Neural progenitor cell (in vitro differentiated cells): Measurements from ENCODE around the gene PHTF1. TPM values are rescaled to one million over a fixed set of nuclear protein-coding genes. Genes with fewer than 3 reads are reported as not detected.

Source experiments
- DNase-seq: peaks from one replicate; pipeline ENCODE4 v3.0.0-alpha.2; 2016; ENCODE audit warnings: low spot score
- H2AFZ ChIP-seq: fragments of 200-600 bp; sonication (generic); replicated peaks from 2 replicates; pipeline ENCODE4 v1.6.1; 2016; ENCODE audit warnings: antibody characterized with exemption
- H3F3A ChIP-seq: fragments of 200-600 bp; sonication (generic); 2 replicates; pipeline ENCODE4 v1.6.1; 2016; ENCODE audit warnings: antibody characterized with exemption, low read depth
- H3K27ac ChIP-seq: fragments of 200-600 bp; sonication (generic); 2 replicates; pipeline ENCODE4 v1.5.1; 2016; ENCODE audit warnings: mild to moderate bottlenecking
- H3K27me3 ChIP-seq: fragments of 200-600 bp; sonication (generic); 2 replicates; pipeline ENCODE4 v1.6.1; 2016; ENCODE audit warnings: mild to moderate bottlenecking, moderate library complexity
- H3K36me3 ChIP-seq: fragments of 200-600 bp; sonication (generic); 2 replicates; pipeline ENCODE4 v1.5.1; 2016
- H3K4me1 ChIP-seq: fragments of 200-600 bp; sonication (generic); 2 replicates; pipeline ENCODE4 v1.6.1; 2016; ENCODE audit warnings: mixed run types
- H3K4me2 ChIP-seq: fragments of 200-600 bp; sonication (generic); 2 replicates; pipeline ENCODE4 v1.6.1; 2016
- H3K4me3 ChIP-seq: fragments of 200-600 bp; sonication (generic); 2 replicates; pipeline ENCODE4 v1.5.1; 2016
- H3K79me2 ChIP-seq: fragments of 200-600 bp; sonication (generic); 2 replicates; pipeline ENCODE4 v1.6.1; 2016; ENCODE audit warnings: low read depth
- H3K9ac ChIP-seq: fragments of 200-600 bp; sonication (generic); 2 replicates; pipeline ENCODE4 v1.6.1; 2016
- H3K9me3 ChIP-seq: fragments of 200-600 bp; sonication (generic); 2 replicates; pipeline ENCODE4 v1.5.1; 2016; ENCODE audit warnings: low read depth
- H4K20me1 ChIP-seq: fragments of 200-600 bp; sonication (generic); 2 replicates; pipeline ENCODE4 v1.6.1; 2016; ENCODE audit warnings: low read depth
- H3K27ac Mint-ChIP-seq: 3 replicates; pipeline ENCODE4 v1.8.0; 2021; ENCODE audit warnings: mixed read lengths
- H3K27me3 Mint-ChIP-seq: 2 replicates; pipeline ENCODE4 v1.8.0; 2022; ENCODE audit warnings: low read depth, mild to moderate bottlenecking, inconsistent platforms, moderate library complexity, mixed read lengths; ENCODE audit not compliant: insufficient read depth
- H3K36me3 Mint-ChIP-seq: 3 replicates; pipeline ENCODE4 v1.8.0; 2021; ENCODE audit warnings: mixed read lengths
- H3K4me1 Mint-ChIP-seq: 3 replicates; pipeline ENCODE4 v1.8.0; 2021; ENCODE audit warnings: mixed read lengths
- H3K4me3 Mint-ChIP-seq: 3 replicates; pipeline ENCODE4 v1.8.0; 2021; ENCODE audit warnings: mild to moderate bottlenecking, moderate library complexity, mixed read lengths
- H3K9me3 Mint-ChIP-seq: 3 replicates; pipeline ENCODE4 v1.8.0; 2020; ENCODE audit warnings: mixed read lengths
- CTCF ChIP-seq: fragments of 200-600 bp; sonication (generic); IDR thresholded peaks from 2 replicates; pipeline ENCODE4 v1.5.1; 2017; ENCODE audit warnings: antibody characterized with exemption, mild to moderate bottlenecking
- EZH2 ChIP-seq: fragments of 200-600 bp; sonication (generic); IDR thresholded peaks from 2 replicates; pipeline ENCODE4 v1.6.1; 2017; ENCODE audit warnings: antibody characterized with exemption, mild to moderate bottlenecking, moderate library complexity
- EZH2phosphoT487 ChIP-seq: fragments of 200-600 bp; sonication (generic); IDR thresholded peaks from 2 replicates; pipeline ENCODE4 v1.6.1; 2017; ENCODE audit warnings: antibody characterized with exemption
- total RNA-seq: library from RNA; depleted of rRNA; stranded (reverse); fragments of >200 nt; gene quantifications from 2 replicates; pipeline ENCODE4 v1.2.3, GENCODE V29; 2015; ENCODE audit warnings: low replicate concordance

Gene PHTF1
- total RNA-seq, 1 donor from 2014 or later: 76.8 TPM

GRCh38 chr1:113678159-113678469 is 81.2 kb downstream of the PHTF1 start:
- peaks cover 7% of the 10 kb centered on the region for H3K36me3 Mint-ChIP-seq
- Histone ChIP-seq H3F3A (peaks cover under 1% of the 10 kb centered on the region), H2AFZ (no peak overlapping the region), H3K79me2 (no peaks in the 10 kb centered on the region), H3K36me3 (no peaks in the 10 kb centered on the region), H3K9me3 (no peaks in the 10 kb centered on the region), H4K20me1 (no peaks in the 10 kb centered on the region), H3K4me1 (no peaks in the 10 kb centered on the region), H3K27me3 (no peaks in the 10 kb centered on the region), H3K9ac (no peak overlapping the region), H3K27ac (no peak overlapping the region), H3K4me2 (no peak overlapping the region), H3K4me3 (no peak overlapping the region)
- no peaks in the 10 kb centered on the region for H3K9me3 Mint-ChIP-seq
- H3K27me3 Mint-ChIP-seq: no peaks in the 10 kb centered on the region
- H3K4me1 Mint-ChIP-seq: no peaks in the 10 kb centered on the region
- TF ChIP-seq EZH2phosphoT487 (no peak), EZH2 (no peak), CTCF (no peak)
- no peak overlapping the region for H3K4me3 Mint-ChIP-seq
- no peak overlapping the region for H3K27ac Mint-ChIP-seq
- DNase-seq: no peak

GRCh38 chr1:113677250-113678158 is 81.8 kb downstream of the PHTF1 start:
- Mint-ChIP-seq H3K9me3 (no peaks in the 10 kb centered on the region), H3K27me3 (no peaks in the 10 kb centered on the region), H3K36me3 (peaks cover 3% of the 10 kb centered on the region), H3K27ac (no peak overlapping the region), H3K4me1 (no peaks in the 10 kb centered on the region), H3K4me3 (no peak overlapping the region)
- Histone ChIP-seq H3K4me2 (no peak overlapping the region), H3F3A (no peaks in the 10 kb centered on the region), H3K4me3 (no peak overlapping the region), H3K79me2 (no peaks in the 10 kb centered on the region), H3K9ac (no peak overlapping the region), H3K27ac (no peak overlapping the region), H3K36me3 (no peaks in the 10 kb centered on the region), H4K20me1 (no peaks in the 10 kb centered on the region), H3K27me3 (no peaks in the 10 kb centered on the region), H3K4me1 (no peaks in the 10 kb centered on the region), H2AFZ (no peak overlapping the region), H3K9me3 (no peaks in the 10 kb centered on the region)
- TF ChIP-seq CTCF (peak; percentile 75), EZH2phosphoT487 (no peak), EZH2 (no peak)
- peak; percentile 67 for DNase-seq

GRCh38 chr1:113676524-113676923 is 82.8 kb downstream of the PHTF1 start:
- no peak for TF ChIP-seq EZH2
- no peak for TF ChIP-seq EZH2phosphoT487
- TF ChIP-seq CTCF: no peak
- Histone ChIP-seq H3K4me3 (no peak overlapping the region), H3K36me3 (no peaks in the 10 kb centered on the region), H4K20me1 (no peaks in the 10 kb centered on the region), H3K27me3 (no peaks in the 10 kb centered on the region), H3K4me1 (no peaks in the 10 kb centered on the region), H3K9ac (no peak overlapping the region), H3K4me2 (no peak overlapping the region), H3K27ac (no peak overlapping the region), H2AFZ (no peak overlapping the region), H3F3A (no peaks in the 10 kb centered on the region), H3K79me2 (no peaks in the 10 kb centered on the region), H3K9me3 (no peaks in the 10 kb centered on the region)
- H3K27ac Mint-ChIP-seq: no peak overlapping the region
- H3K36me3 Mint-ChIP-seq: peaks cover 3% of the 10 kb centered on the region
- no peaks in the 10 kb centered on the region for H3K27me3 Mint-ChIP-seq
- no peak overlapping the region for H3K4me3 Mint-ChIP-seq
- H3K9me3 Mint-ChIP-seq: no peaks in the 10 kb centered on the region
- no peak for DNase-seq
- no peaks in the 10 kb centered on the region for H3K4me1 Mint-ChIP-seq
